ENCODE measurements around the gene GAN. TPM values are rescaled to one million over a fixed set of nuclear protein-coding genes. Genes with fewer than 3 reads are reported as not detected.

Gene GAN
- total and polyA plus RNA-seq, 2 of the 4 experiments (the other 2 are of a cell fraction): 1.1 to 5.7 TPM

GRCh38 chr16:81432937-81433557 lies 118.3 kb downstream of the GAN start:
- Histone ChIP-seq H3K18ac (ENCODE audit: low read depth, low read length) (no peak overlapping the region), H3K36me3 (ENCODE audit: control insufficient read depth, insufficient read depth, low read length) (no peaks in the 10 kb centered on the region), H2BK20ac (ENCODE audit: low read depth, low read length) (no peak overlapping the region), H3K9me1 (ENCODE audit: insufficient read depth, low read length) (no peaks in the 10 kb centered on the region; the same call in 1 of the 2 replicates), H4K5ac (ENCODE audit: low read depth, low read length) (no peak overlapping the region), H3K56ac (ENCODE audit: extremely low read depth, insufficient read depth, low read length) (no peak overlapping the region), H3K79me1 (ENCODE audit: low read depth in 1 of 2, low read length in 2 of 2) (no peaks in the 10 kb centered on the region), H3K27me3 (ENCODE audit: control insufficient read depth, insufficient read depth, low read length) (peaks cover 2% of the 10 kb centered on the region), H3K14ac (replicated peaks; ENCODE audit: low read depth, low read length) (no peak overlapping the region), H3K4ac (ENCODE audit: low read depth, low read length) (no peak overlapping the region), H2BK15ac (ENCODE audit: low read depth, low read length) (no peak overlapping the region), H2BK5ac (ENCODE audit: low read depth, low read length, poor library complexity, severe bottlenecking) (no peak overlapping the region), H3K4me3 (ENCODE audit: insufficient read depth, low read depth, low read length) (no peak overlapping the region), H2AK5ac (ENCODE audit: low read depth, low read length) (no peak overlapping the region), H4K8ac (ENCODE audit: low read depth in 2 of 2, low read length in 2 of 2) (no peak overlapping the region), H2BK120ac (ENCODE audit: low read depth, low read length) (no peak overlapping the region), H4K20me1 (ENCODE audit: insufficient read depth, low read length) (no peaks in the 10 kb centered on the region), H3K9me3 (ENCODE audit: control insufficient read depth, insufficient read depth, low read length) (no peaks in the 10 kb centered on the region), H3K27ac (ENCODE audit: insufficient read depth, low read length) (no peak overlapping the region), H2AFZ (replicated peaks; ENCODE audit: low read length, poor library complexity) (no peak overlapping the region), H3K4me1 (ENCODE audit: control insufficient read depth, insufficient read depth, low read length) (peaks cover 5% of the 10 kb centered on the region; the same call in 1 of the 2 replicates), H3K23ac (ENCODE audit: low read depth, low read length) (no peak overlapping the region), H4K91ac (ENCODE audit: insufficient read depth, low read depth, low read length) (no peak overlapping the region), H3K9ac (ENCODE audit: low read depth, low read length) (no peak overlapping the region), H2AK9ac (replicated peaks; ENCODE audit: low read depth, low read length, poor library complexity) (no peak overlapping the region), H3K4me2 (ENCODE audit: low read depth, low read length) (no peak overlapping the region)
- POLR2A ChIA-PET (ENCODE audit: unreplicated experiment): no interaction called here
- intact Hi-C loops (cut with micrococcal nuclease) (no loop called here), dilution Hi-C loops (cut with HindIII; ENCODE audit: low sequenced_read_pairs, unreplicated experiment) (no loop called here), in situ Hi-C loops (cut with MboI; ENCODE audit: low sequenced_read_pairs) (no loop called here)
- BruUV-seq (replicated peaks): no TSS peak
- whole genome bisulfite sequencing, 2 experiments (ENCODE audit: extremely low coverage in 2 of 2, insufficient read length in 1 of 2): 86% methylated on average over 2 of the region's 14 CpGs; no CpG with 5 or more reads in 1 of the 2 experiments
- ATAC-seq (ENCODE audit: low read depth): no peak
- no peak for DNase-seq
- TF ChIP-seq BHLHE40 (IDR thresholded peaks at IDR 0.05; ENCODE audit: low read depth, low read length) (no peak), MAFK (IDR thresholded peaks at IDR 0.05; ENCODE audit: low read depth, low read length) (no peak), NFE2L2 (IDR thresholded peaks at IDR 0.05; ENCODE audit: low read depth, low read length) (no peak), USF2 (IDR thresholded peaks at IDR 0.05; ENCODE audit: low read depth, low read length) (no peak), CEBPB (IDR thresholded peaks at IDR 0.05; ENCODE audit: low read depth, low read length) (no peak), RCOR1 (IDR thresholded peaks at IDR 0.05; ENCODE audit: insufficient replicate concordance, low read length) (no peak), ELK1 (IDR thresholded peaks at IDR 0.05; ENCODE audit: borderline replicate concordance, low read depth, low read length) (no peak), SMC3 (IDR thresholded peaks at IDR 0.05; ENCODE audit: low read depth, low read length) (no peak), CTCF (conservative IDR thresholded peaks at IDR 0.05; ENCODE audit: low read depth, low read length) (no peak), MAZ (IDR thresholded peaks at IDR 0.05; ENCODE audit: borderline replicate concordance, low read depth, low read length) (no peak), MXI1 (IDR thresholded peaks at IDR 0.05; ENCODE audit: borderline replicate concordance, low read depth, low read length) (no peak), RFX5 (IDR thresholded peaks at IDR 0.05; ENCODE audit: low read depth, low read length) (no peak), RAD21 (IDR thresholded peaks at IDR 0.05; ENCODE audit: low read length) (no peak), CHD1 (IDR thresholded peaks at IDR 0.05; ENCODE audit: low read depth, low read length) (no peak), FOS (IDR thresholded peaks at IDR 0.05; ENCODE audit: low read depth, low read length) (no peak), POLR2A (IDR thresholded peaks at IDR 0.05; ENCODE audit: low read depth, low read length) (no peak)
- CTCF ChIA-PET: interaction anchor here (0.6 kb wide), 1 partner anchor 151 kb away, joined by 3 read pairs; no protein-coding TSS in a partner anchor

All from IMR-90 (cell line).